NCI-H1417 (cell line): ENCODE results near the gene RAD51B.
A peak's percentile ranks its signal among the peaks of the same experiment; 100 is the strongest.

Source experiments
- DNase-seq, 3 experiments: peaks; one replicate each; lab custom pipeline; 2025; lab: John Stamatoyannopoulos, UW

Gene RAD51B

GRCh38 chr14:68722968-68723566 is 903.5 kb downstream of the RAD51B start:
- DNase-seq, result no peak

- DNase-seq, result no peak
These were observed 904.3 kb downstream of the RAD51B start for GRCh38 chr14:68723808-68724268.

GRCh38 chr14:68724914-68725313 is 905.3 kb downstream of the RAD51B start:
- DNase-seq, result no peak

- DNase-seq, result no peak
These were observed 906.6 kb downstream of the RAD51B start for GRCh38 chr14:68726093-68726695.

GRCh38 chr14:68727315-68728047 is 907.9 kb downstream of the RAD51B start:
- DNase-seq, result no peak

- DNase-seq, result no peak
These were observed 908.9 kb downstream of the RAD51B start for GRCh38 chr14:68728342-68729106.

- no peak for DNase-seq
These were observed 910.0 kb downstream of the RAD51B start for GRCh38 chr14:68729556-68729955.

- no peak for DNase-seq
These were observed 910.8 kb downstream of the RAD51B start for GRCh38 chr14:68730348-68730747.

- DNase-seq, result peak in 2 of 3 experiments; percentile 23 to 24
These were observed 911.3 kb downstream of the RAD51B start for GRCh38 chr14:68730811-68731425.

GRCh38 chr14:68733086-68733914 is 913.7 kb downstream of the RAD51B start:
- DNase-seq, result no peak

- no peak for DNase-seq
These were observed 914.7 kb downstream of the RAD51B start for GRCh38 chr14:68734231-68734732.

- no peak for DNase-seq
These were observed 916.3 kb downstream of the RAD51B start for GRCh38 chr14:68735856-68736255.

GRCh38 chr14:68736471-68736871 is 916.9 kb downstream of the RAD51B start:
- no peak for DNase-seq

- no peak for DNase-seq
These were observed 917.5 kb downstream of the RAD51B start for GRCh38 chr14:68737086-68737485.

GRCh38 chr14:68738559-68738958 is 919.0 kb downstream of the RAD51B start:
- DNase-seq, result no peak

GRCh38 chr14:68739701-68740100 is 920.1 kb downstream of the RAD51B start:
- no peak for DNase-seq

- DNase-seq, result no peak
These were observed 921.4 kb downstream of the RAD51B start for GRCh38 chr14:68740788-68741476.

- DNase-seq, result no peak
These were observed 921.9 kb downstream of the RAD51B start for GRCh38 chr14:68741477-68741791.

GRCh38 chr14:68741839-68742470 is 922.4 kb downstream of the RAD51B start:
- DNase-seq, result no peak

- DNase-seq, result no peak
These were observed 925.0 kb downstream of the RAD51B start for GRCh38 chr14:68744613-68745012.
